Nephron progenitor cell (in vitro differentiated cells): ENCODE data around the gene ACP3.

Experiments
- DNase-seq: peaks from one replicate; pipeline ENCODE4 v3.0.0; 2021
- H3K27ac Mint-ChIP-seq: 2 replicates; pipeline ENCODE4 v1.8.0; 2021; ENCODE audit warnings: mild to moderate bottlenecking, moderate library complexity, mixed read lengths
- H3K27me3 Mint-ChIP-seq: 2 replicates; pipeline ENCODE4 v1.8.0; 2021; ENCODE audit warnings: mild to moderate bottlenecking, low read depth, mixed read lengths; ENCODE audit not compliant: poor library complexity
- H3K36me3 Mint-ChIP-seq: 2 replicates; pipeline ENCODE4 v1.8.0; 2021; ENCODE audit warnings: low read depth, mixed read lengths
- H3K4me1 Mint-ChIP-seq: 2 replicates; pipeline ENCODE4 v1.8.0; 2021; ENCODE audit warnings: mixed read lengths
- H3K4me3 Mint-ChIP-seq: 2 replicates; pipeline ENCODE4 v1.8.0; 2021; ENCODE audit warnings: mild to moderate bottlenecking, moderate library complexity, mixed read lengths
- H3K9me3 Mint-ChIP-seq: 2 replicates; pipeline ENCODE4 v1.8.0; 2021; ENCODE audit warnings: mild to moderate bottlenecking, moderate library complexity, mixed read lengths
- CTCF ChIP-seq: fragments of 200-600 bp; sonication (generic); IDR thresholded peaks from 2 replicates; pipeline ENCODE4 v1.5.0; 2021; ENCODE audit warnings: antibody characterized with exemption

The ACP3 gene

DNA sequence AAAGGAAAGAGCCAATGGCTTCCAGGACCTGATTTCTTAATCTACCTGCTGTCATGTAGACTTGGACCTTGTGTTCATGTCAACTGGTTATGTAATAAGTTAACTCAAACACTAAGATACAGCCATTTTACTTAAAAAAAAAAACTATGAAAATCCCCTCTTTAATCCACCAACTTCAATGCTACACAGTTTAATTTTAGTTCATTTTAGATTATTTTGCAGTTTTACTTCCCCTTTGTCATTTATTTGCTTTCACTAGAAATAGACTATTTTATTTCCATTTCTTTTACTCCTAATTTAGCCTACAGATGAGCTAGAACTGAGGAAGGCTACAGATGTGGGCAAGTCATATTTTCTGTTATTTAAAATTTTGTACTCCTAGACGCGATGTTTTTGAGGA, 89.4 kb downstream of the ACP3 start:
- H3K9me3 Mint-ChIP-seq: no peaks in the 10 kb centered on the region
- H3K27ac Mint-ChIP-seq: no peak overlapping the region
- H3K36me3 Mint-ChIP-seq: no peaks in the 10 kb centered on the region
- no peak overlapping the region for H3K4me3 Mint-ChIP-seq
- TF ChIP-seq CTCF: no peak
- H3K4me1 Mint-ChIP-seq: no peaks in the 10 kb centered on the region
- no peak for DNase-seq
- peaks cover 12% of the 10 kb centered on the region for H3K27me3 Mint-ChIP-seq

DNA sequence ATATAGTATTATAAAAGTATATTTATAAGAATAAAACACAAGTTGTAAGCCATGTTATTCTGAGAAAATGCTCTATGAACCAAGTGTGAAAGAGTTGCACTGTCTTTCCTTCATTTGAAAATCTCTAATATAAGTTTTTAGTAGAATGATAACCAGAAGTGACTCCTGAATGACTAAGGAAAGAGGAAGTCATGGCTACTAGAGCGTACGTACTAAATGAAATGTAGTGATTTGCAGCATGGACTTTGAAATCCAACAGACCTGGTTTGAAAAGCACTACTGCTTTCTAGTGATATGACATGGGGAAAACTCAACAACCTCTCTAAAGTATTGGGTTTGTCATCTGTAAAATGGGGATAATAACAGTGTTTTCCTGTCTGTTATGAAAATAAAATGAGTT, 89.8 kb downstream of the ACP3 start:
- Mint-ChIP-seq H3K27me3 (peaks cover 16% of the 10 kb centered on the region), H3K4me1 (no peaks in the 10 kb centered on the region), H3K9me3 (no peaks in the 10 kb centered on the region), H3K4me3 (no peak overlapping the region), H3K36me3 (no peaks in the 10 kb centered on the region), H3K27ac (no peak overlapping the region)
- no peak for DNase-seq
- no peak for TF ChIP-seq CTCF
